OCI-LY1 (cell line): ENCODE results near the gene PIGR.

ENCODE experiments used
- EZH2 ChIP-seq: fragments of 200-600 bp; sonication (generic), shearing (Covaris generic); IDR thresholded peaks from 2 replicates; pipeline ENCODE4 v1.8.0; 2017; ENCODE audit warnings: borderline replicate concordance, mixed run types, mild to moderate bottlenecking, antibody characterized with exemption, low read length, moderate library complexity, mixed read lengths
- TF ChIP-seq, protein P1 (sequence below): fragments of 200-600 bp; sonication (generic), shearing (Covaris generic); IDR thresholded peaks from 2 replicates; pipeline ENCODE4 v1.5.1; 2017; ENCODE audit warnings: mild to moderate bottlenecking, antibody characterized with exemption, low read length, moderate library complexity, mixed read lengths

- TF ChIP-seq, protein P1, sequence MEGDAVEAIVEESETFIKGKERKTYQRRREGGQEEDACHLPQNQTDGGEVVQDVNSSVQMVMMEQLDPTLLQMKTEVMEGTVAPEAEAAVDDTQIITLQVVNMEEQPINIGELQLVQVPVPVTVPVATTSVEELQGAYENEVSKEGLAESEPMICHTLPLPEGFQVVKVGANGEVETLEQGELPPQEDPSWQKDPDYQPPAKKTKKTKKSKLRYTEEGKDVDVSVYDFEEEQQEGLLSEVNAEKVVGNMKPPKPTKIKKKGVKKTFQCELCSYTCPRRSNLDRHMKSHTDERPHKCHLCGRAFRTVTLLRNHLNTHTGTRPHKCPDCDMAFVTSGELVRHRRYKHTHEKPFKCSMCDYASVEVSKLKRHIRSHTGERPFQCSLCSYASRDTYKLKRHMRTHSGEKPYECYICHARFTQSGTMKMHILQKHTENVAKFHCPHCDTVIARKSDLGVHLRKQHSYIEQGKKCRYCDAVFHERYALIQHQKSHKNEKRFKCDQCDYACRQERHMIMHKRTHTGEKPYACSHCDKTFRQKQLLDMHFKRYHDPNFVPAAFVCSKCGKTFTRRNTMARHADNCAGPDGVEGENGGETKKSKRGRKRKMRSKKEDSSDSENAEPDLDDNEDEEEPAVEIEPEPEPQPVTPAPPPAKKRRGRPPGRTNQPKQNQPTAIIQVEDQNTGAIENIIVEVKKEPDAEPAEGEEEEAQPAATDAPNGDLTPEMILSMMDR: no peak
- TF ChIP-seq EZH2: no peak
Measured at GRCh38 chr1:206974140-206974539, 27.9 kb upstream of the PIGR start.
